ENCODE measurements around the gene RRBP1.

DNA sequence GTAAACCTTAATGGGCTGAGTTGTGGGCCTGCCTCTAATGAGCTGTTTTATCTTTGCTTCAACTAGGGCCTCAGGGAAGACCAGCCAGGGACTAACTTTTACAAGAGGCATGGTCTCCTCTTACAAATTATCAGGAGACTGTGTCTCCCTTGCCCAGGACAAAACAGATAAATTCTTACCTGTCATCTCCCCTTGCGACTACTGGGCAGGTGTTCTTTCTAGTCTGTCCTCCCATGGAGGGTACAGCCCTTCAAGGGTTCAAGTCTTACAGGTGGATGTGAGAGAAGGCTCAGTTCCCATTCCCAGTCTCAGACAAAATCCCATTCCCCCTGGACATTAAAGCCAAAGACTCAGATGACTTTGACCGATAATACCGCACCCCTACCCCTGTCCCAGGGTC, 13.6 kb downstream of the RRBP1 start:
- TF ChIP-seq, protein P1, sequence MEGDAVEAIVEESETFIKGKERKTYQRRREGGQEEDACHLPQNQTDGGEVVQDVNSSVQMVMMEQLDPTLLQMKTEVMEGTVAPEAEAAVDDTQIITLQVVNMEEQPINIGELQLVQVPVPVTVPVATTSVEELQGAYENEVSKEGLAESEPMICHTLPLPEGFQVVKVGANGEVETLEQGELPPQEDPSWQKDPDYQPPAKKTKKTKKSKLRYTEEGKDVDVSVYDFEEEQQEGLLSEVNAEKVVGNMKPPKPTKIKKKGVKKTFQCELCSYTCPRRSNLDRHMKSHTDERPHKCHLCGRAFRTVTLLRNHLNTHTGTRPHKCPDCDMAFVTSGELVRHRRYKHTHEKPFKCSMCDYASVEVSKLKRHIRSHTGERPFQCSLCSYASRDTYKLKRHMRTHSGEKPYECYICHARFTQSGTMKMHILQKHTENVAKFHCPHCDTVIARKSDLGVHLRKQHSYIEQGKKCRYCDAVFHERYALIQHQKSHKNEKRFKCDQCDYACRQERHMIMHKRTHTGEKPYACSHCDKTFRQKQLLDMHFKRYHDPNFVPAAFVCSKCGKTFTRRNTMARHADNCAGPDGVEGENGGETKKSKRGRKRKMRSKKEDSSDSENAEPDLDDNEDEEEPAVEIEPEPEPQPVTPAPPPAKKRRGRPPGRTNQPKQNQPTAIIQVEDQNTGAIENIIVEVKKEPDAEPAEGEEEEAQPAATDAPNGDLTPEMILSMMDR (conservative IDR thresholded peaks at IDR 0.05 in 1 of 2, IDR thresholded peaks at IDR 0.05 in 1 of 2; ENCODE audit: extremely low read depth in 1 of 2, insufficient read depth in 1 of 2, low read depth in 1 of 2, low read length in 2 of 2) = no peak
- no peak for TF ChIP-seq EZH2 (IDR thresholded peaks at IDR 0.05; ENCODE audit: borderline replicate concordance, low read length)
